Suprapubic skin (tissue), 4 donors: ENCODE measurements around the gene CEP85.

Experiments used
- POLR2A ChIP-seq, 2 donors: fragments of 450-650 bp; IDR thresholded peaks; one replicate each; pipeline ENCODE4 v1.6.1; 2017; ENCODE audit warnings: antibody characterized with exemption in 2 of 2, mild to moderate bottlenecking in 2 of 2, moderate library complexity in 2 of 2
- POLR2AphosphoS5 ChIP-seq, 3 donors: sonication (generic); formaldehyde crosslinking; IDR thresholded peaks; one replicate each; pipeline ENCODE4 v1.6.1; 2017; ENCODE audit warnings: antibody characterized with exemption in 3 of 3

DNA sequence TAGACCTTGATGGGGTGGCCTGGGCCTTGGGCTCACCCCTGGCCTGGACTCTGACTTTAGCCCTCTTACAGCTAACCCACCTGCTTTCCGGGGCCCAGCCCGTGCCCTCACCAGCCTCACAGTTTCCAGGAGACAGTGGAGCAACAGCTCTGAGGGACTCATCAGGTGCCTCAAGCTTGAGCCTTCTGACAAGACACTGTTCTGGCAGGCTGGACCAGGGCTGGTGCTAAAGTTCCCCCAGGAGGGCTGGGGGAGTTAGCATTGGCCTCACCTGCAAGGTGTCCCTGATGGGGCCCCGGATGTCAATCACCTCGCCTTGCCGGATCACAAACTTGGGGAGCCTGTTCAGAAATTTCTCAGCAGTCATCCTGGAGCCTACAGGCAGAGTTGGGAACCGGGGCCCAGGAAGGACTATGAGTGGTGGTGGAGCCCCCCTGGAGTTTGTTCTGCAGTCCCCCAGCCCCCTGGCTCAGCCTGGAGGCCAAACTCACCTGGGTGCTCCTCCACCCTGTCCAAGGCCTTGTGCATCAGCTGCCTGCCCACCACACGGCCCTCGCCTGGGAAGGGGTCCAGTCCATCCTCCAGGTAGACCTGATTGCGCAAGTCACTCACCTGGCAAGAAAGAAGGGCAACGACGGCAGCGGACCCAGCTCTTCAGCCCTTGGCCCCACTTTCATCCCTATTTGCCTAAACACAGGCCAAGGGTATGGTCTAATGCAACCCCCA lies 50.0 kb downstream of the CEP85 start:
- TF ChIP-seq POLR2AphosphoS5 (IDR thresholded peaks at IDR 0.05) (no peak), POLR2A (IDR thresholded peaks at IDR 0.05) (no peak)
